Measurements from ENCODE around the gene HYI.

DNA sequence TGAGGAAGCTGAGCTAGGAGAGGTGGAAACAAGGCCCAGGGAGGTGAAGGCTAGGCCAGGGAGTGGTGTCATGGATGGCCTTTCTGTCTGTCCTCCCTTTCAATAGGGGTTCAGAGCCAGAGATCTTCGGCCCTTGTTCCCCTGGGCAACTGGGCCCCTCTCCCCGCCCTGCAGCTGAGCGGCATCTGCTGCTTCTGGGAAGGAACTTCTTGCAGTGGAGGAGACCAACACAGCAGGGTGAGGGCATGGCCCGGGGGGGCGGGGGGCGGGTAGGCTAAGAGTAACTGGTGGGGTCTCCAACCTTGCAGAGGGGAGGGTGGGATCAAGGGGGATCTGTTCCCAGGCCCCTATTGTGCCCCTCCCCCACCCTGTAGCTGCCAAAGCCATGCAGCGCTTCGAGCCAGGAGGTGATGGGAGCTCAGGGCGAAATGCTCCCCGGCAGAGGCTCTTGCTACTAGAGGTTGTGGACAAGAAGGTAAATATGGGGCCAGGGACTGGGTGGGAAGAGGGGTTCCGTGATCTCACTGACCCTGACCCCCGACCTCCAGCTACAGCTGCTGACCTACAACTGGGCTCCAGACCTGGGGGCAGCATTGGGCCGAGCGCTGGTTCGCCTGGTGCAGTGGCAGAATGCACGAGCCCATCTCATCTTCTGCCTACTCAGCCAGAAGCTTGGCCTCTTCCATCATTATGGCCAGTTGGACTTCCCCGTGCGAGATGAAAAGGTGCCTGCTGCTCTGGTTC, 11.7 kb downstream of the HYI start:
- TF ChIP-seq NRF1 (IDR thresholded peaks at IDR 0.05; ENCODE audit: low read depth, low read length) (no peak), TAF1 (IDR thresholded peaks at IDR 0.05; ENCODE audit: borderline replicate concordance, low read depth, low read length) (no peak), ELF1 (IDR thresholded peaks at IDR 0.05) (no peak), POLR2AphosphoS5 (IDR thresholded peaks at IDR 0.05; ENCODE audit: low read depth, low read length) (no peak)
- TF ChIP-seq, protein P1, sequence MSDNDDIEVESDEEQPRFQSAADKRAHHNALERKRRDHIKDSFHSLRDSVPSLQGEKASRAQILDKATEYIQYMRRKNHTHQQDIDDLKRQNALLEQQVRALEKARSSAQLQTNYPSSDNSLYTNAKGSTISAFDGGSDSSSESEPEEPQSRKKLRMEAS (IDR thresholded peaks at IDR 0.05; ENCODE audit: low read depth): no peak
- TF ChIP-seq, protein P2, sequence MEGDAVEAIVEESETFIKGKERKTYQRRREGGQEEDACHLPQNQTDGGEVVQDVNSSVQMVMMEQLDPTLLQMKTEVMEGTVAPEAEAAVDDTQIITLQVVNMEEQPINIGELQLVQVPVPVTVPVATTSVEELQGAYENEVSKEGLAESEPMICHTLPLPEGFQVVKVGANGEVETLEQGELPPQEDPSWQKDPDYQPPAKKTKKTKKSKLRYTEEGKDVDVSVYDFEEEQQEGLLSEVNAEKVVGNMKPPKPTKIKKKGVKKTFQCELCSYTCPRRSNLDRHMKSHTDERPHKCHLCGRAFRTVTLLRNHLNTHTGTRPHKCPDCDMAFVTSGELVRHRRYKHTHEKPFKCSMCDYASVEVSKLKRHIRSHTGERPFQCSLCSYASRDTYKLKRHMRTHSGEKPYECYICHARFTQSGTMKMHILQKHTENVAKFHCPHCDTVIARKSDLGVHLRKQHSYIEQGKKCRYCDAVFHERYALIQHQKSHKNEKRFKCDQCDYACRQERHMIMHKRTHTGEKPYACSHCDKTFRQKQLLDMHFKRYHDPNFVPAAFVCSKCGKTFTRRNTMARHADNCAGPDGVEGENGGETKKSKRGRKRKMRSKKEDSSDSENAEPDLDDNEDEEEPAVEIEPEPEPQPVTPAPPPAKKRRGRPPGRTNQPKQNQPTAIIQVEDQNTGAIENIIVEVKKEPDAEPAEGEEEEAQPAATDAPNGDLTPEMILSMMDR (IDR thresholded peaks at IDR 0.05): no peak
- TF ChIP-seq, protein P3, sequence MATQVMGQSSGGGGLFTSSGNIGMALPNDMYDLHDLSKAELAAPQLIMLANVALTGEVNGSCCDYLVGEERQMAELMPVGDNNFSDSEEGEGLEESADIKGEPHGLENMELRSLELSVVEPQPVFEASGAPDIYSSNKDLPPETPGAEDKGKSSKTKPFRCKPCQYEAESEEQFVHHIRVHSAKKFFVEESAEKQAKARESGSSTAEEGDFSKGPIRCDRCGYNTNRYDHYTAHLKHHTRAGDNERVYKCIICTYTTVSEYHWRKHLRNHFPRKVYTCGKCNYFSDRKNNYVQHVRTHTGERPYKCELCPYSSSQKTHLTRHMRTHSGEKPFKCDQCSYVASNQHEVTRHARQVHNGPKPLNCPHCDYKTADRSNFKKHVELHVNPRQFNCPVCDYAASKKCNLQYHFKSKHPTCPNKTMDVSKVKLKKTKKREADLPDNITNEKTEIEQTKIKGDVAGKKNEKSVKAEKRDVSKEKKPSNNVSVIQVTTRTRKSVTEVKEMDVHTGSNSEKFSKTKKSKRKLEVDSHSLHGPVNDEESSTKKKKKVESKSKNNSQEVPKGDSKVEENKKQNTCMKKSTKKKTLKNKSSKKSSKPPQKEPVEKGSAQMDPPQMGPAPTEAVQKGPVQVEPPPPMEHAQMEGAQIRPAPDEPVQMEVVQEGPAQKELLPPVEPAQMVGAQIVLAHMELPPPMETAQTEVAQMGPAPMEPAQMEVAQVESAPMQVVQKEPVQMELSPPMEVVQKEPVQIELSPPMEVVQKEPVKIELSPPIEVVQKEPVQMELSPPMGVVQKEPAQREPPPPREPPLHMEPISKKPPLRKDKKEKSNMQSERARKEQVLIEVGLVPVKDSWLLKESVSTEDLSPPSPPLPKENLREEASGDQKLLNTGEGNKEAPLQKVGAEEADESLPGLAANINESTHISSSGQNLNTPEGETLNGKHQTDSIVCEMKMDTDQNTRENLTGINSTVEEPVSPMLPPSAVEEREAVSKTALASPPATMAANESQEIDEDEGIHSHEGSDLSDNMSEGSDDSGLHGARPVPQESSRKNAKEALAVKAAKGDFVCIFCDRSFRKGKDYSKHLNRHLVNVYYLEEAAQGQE (IDR thresholded peaks at IDR 0.05; ENCODE audit: low read depth, low read length): no peak

Data from SK-N-SH (cell line).